Stimulated activated effector memory CD8-positive, alpha-beta T cell treated with anti-CD3 and anti-CD28 coated beads, Interleukin-12 subunit alpha, Interleukin-12 subunit beta, amount 100 ng/mL, for 72 hours (primary cell): ENCODE measurements around the gene CLOCK.
A peak's percentile ranks its signal among the peaks of the same experiment; 100 is the strongest.

Experiments used
- ATAC-seq: fragments of 150-1000 bp; cut with Tn5 transposase; 2 replicates; pipeline ENCODE4 v1.10.0; 2021
- DNase-seq, 2 donors: peaks; one replicate each; pipeline ENCODE4 v3.0.0; 2021 to 2022; ENCODE audit warnings: low spot score in 2 of 2
- H3K27ac Mint-ChIP-seq: one replicate; pipeline ENCODE4 v1.8.0; 2022; ENCODE audit warnings: mild to moderate bottlenecking, mixed read lengths
- H3K36me3 Mint-ChIP-seq: one replicate; pipeline ENCODE4 v1.8.0; 2022; ENCODE audit warnings: mild to moderate bottlenecking, mixed read lengths
- H3K4me1 Mint-ChIP-seq: one replicate; pipeline ENCODE4 v1.8.0; 2022; ENCODE audit warnings: mixed read lengths
- H3K4me3 Mint-ChIP-seq: one replicate; pipeline ENCODE4 v1.8.0; 2022; ENCODE audit warnings: mild to moderate bottlenecking, mixed read lengths
- H3K9me3 Mint-ChIP-seq: one replicate; pipeline ENCODE4 v1.8.0; 2022; ENCODE audit warnings: mixed read lengths

Gene CLOCK

GRCh38 chr4:55437356-55437796 is 109.3 kb downstream of the CLOCK start:
- ATAC-seq (no peak), DNase-seq (no peak)
- Mint-ChIP-seq H3K4me3 (no peak overlapping the region), H3K9me3 (no peaks in the 10 kb centered on the region), H3K4me1 (peaks cover 21% of the 10 kb centered on the region), H3K27ac (peak overlapping the region; percentile 1), H3K36me3 (peaks cover 70% of the 10 kb centered on the region)

- Mint-ChIP-seq H3K27ac (peak overlapping the region; percentile 13), H3K9me3 (no peaks in the 10 kb centered on the region), H3K4me1 (peaks cover 14% of the 10 kb centered on the region), H3K36me3 (peaks cover 68% of the 10 kb centered on the region), H3K4me3 (no peak overlapping the region)
- DNase-seq, result peak in 1 of 2 donors; percentile 52
- ATAC-seq, result peak; percentile 98
These were observed 111.4 kb downstream of the CLOCK start for GRCh38 chr4:55435141-55435841.

DNA sequence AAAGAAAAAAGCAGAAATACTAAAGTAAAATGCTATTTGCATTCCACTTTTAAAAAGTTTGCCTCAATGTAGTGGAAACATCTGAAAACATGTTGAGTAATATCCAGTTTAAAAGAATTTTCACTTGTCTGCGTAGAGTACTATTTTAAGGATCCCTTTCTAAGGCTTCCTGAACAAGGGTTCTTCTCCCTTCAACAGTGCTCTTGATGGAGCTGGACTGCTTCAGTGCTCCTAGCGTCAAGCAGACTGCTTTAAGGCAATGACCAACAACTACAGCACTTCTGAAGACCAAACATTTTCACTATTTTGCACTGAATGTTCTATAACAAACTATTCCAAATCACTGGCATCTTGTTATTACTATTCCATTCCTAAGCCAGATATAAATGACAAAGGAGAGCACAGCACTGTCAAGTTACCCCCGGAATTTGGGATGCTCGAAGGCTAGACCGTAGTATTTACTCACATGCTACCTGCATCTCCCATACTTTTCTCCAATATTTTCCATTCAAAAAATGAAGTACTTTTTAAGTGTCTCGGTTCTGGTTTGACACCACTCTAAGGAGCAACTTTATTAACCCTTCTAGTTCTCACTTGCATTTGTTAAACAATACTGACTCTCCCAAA is 114.9 kb downstream of the CLOCK start:
- Mint-ChIP-seq H3K27ac (no peak overlapping the region), H3K4me1 (peaks cover 14% of the 10 kb centered on the region), H3K4me3 (no peak overlapping the region), H3K36me3 (peaks cover 89% of the 10 kb centered on the region), H3K9me3 (no peaks in the 10 kb centered on the region)
- no peak for DNase-seq
- no peak for ATAC-seq

- no peak for ATAC-seq
- Mint-ChIP-seq H3K4me3 (no peak overlapping the region), H3K27ac (no peak overlapping the region), H3K4me1 (peaks cover 10% of the 10 kb centered on the region), H3K9me3 (no peaks in the 10 kb centered on the region), H3K36me3 (peaks cover 99% of the 10 kb centered on the region)
- no peak for DNase-seq
These were observed 121.9 kb downstream of the CLOCK start for GRCh38 chr4:55424791-55425190.

GRCh38 chr4:55416176-55416575 is 130.5 kb downstream of the CLOCK start:
- no peaks in the 10 kb centered on the region for H3K9me3 Mint-ChIP-seq
- H3K4me1 Mint-ChIP-seq, result no peaks in the 10 kb centered on the region
- DNase-seq, result no peak
- peaks cover 100% of the 10 kb centered on the region for H3K36me3 Mint-ChIP-seq
- no peak overlapping the region for H3K4me3 Mint-ChIP-seq
- ATAC-seq, result no peak
- H3K27ac Mint-ChIP-seq, result no peak overlapping the region

DNA sequence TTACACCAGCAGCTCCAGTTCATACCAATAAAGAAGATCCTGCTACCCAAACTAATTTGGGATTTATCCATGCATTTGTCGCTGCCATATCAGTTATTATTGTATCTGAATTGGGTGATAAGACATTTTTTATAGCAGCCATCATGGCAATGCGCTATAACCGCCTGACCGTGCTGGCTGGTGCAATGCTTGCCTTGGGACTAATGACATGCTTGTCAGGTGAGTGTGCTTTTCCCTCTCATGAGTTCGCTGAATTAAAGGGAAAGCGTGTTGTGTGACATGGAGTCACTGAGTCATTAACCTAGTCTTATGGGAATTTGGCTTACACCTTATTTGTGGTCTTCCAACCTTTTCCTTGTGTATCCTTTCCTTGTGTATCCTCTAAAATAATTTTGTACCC is 135.1 kb downstream of the CLOCK start:
- no peak for ATAC-seq
- Mint-ChIP-seq H3K4me3 (no peak overlapping the region), H3K9me3 (no peaks in the 10 kb centered on the region), H3K36me3 (peaks cover 86% of the 10 kb centered on the region), H3K4me1 (peaks cover 13% of the 10 kb centered on the region), H3K27ac (no peak overlapping the region)
- DNase-seq, result no peak

DNA sequence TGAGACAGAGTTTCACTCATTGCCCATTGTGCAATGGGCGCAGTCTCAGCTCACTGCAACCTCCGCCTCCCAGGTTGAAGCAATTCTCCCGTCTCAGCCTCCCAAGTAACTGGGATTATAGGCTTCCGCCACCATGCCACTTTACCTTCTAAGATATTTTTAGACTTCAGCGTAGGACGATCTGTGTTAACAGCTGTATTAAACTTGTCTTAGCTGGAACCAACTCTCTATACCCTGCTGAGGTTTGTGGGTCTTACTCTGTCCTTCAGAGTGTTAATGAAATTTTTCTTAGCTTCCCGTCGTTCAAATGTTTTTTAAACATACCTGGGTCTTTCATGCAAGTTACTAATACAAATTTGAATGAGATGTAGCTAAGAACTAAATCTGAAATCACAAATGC is 136.3 kb downstream of the CLOCK start:
- Mint-ChIP-seq H3K36me3 (peaks cover 86% of the 10 kb centered on the region), H3K27ac (peak overlapping the region; percentile 64), H3K4me1 (peaks cover 25% of the 10 kb centered on the region), H3K9me3 (no peaks in the 10 kb centered on the region), H3K4me3 (no peak overlapping the region)
- DNase-seq (no peak), ATAC-seq (no peak)

DNA sequence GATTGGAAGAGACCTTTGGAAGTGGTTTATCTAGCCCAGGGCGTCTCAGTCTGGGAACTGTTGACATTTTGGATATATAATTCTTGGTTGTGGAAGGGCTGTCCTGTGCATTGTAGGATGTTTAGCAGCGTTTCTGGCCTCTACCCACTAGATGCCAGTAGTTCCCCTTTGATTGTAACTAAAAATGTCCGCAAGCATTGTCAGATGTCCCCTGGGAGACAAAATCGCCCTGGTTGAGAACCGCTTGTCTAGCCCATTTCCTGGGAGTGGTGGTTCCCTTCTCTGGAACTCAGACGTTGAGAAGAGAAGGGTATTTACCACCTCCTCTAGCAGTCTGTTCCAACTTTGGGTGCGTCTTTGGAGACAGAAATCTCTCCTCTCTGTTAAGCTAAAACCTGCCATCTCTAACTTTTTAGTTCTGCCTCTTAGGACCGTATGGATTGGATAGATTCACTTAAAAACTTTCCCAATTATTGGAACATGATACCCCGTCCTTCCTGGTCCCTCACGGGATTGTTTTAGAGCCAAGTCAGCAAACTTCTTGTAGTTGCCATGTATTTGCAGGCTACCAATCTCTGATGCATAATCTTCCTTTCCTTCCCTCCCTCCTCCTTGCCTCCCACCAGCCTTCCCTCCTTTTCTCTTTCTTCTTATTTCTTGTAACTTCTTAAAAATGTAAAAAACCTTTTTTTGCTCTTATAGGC is 137.1 kb downstream of the CLOCK start:
- Mint-ChIP-seq H3K4me3 (no peak overlapping the region), H3K4me1 (peaks cover 31% of the 10 kb centered on the region), H3K27ac (peak overlapping the region; percentile 64), H3K9me3 (no peaks in the 10 kb centered on the region), H3K36me3 (peaks cover 86% of the 10 kb centered on the region)
- DNase-seq (no peak), ATAC-seq (no peak)

DNA sequence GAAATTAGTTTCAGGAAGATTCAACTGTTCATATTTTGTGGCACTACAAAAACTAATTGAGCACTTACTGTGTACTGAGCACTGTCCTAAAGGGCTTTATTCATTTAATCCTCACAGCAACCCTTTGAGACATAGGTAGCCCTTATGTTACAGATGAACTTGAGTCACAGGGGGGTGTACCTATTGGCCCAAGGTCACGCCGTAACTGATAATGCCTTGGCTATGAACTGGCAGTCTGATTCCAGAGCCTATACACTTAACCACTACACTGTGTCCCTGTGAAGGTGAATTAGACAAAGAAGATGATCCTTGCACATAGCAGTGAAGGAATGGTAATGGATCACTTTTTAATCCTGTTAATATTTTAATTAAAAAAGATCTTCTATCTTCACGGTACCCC is 138.9 kb downstream of the CLOCK start:
- ATAC-seq (no peak), DNase-seq (no peak)
- Mint-ChIP-seq H3K36me3 (peaks cover 86% of the 10 kb centered on the region), H3K4me3 (no peak overlapping the region), H3K4me1 (peaks cover 37% of the 10 kb centered on the region), H3K9me3 (no peaks in the 10 kb centered on the region), H3K27ac (no peak overlapping the region)

DNA sequence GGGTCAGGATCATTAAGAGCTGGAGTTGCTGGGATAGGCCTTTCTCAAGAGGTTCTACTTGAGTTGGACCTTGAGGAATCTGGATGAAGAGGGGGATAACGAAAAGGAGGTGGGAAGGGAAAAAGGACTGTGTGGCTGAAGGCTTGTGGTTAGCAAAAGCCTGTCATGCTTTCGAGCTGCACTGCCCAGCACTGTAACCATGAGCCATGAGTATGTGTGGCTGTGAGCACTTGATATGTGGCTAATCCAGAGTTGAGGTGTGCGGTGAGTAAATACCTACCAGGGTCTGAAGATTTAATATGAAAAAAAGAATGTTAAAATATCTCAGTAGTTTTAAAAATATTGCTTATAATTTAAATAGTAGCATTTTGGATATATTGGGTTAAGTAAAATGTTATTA is 139.6 kb downstream of the CLOCK start:
- no peaks in the 10 kb centered on the region for H3K9me3 Mint-ChIP-seq
- peaks cover 37% of the 10 kb centered on the region for H3K4me1 Mint-ChIP-seq
- ATAC-seq (peak; percentile 70), DNase-seq (no peak)
- H3K27ac Mint-ChIP-seq, result peak overlapping the region; percentile 2
- H3K4me3 Mint-ChIP-seq, result no peak overlapping the region
- H3K36me3 Mint-ChIP-seq, result peaks cover 86% of the 10 kb centered on the region

GRCh38 chr4:55406545-55406944 is 140.2 kb downstream of the CLOCK start:
- DNase-seq (no peak), ATAC-seq (no peak)
- no peaks in the 10 kb centered on the region for H3K9me3 Mint-ChIP-seq
- H3K4me3 Mint-ChIP-seq, result no peak overlapping the region
- H3K27ac Mint-ChIP-seq, result peak overlapping the region; percentile 2
- H3K4me1 Mint-ChIP-seq, result peaks cover 37% of the 10 kb centered on the region
- H3K36me3 Mint-ChIP-seq, result peaks cover 86% of the 10 kb centered on the region

DNA sequence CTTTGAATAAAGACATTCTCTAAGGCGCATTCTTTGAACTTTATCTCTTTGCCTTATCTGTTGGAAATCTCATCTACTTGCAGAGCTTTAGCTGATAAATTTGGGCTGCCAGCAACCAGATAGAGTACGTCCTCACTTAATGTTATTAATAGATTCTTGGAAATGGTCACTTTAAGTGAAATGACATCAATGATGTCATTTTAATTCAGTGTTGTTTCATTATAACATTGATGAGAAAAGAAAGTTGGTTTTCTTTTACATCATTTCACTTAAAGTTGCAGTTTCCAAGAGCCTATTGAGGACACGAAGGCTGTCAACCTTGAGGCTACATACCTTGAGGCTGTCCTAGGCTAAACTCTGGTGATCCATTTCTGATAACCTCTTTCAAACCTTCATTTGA is 141.6 kb downstream of the CLOCK start:
- peaks cover 90% of the 10 kb centered on the region for H3K36me3 Mint-ChIP-seq
- H3K4me3 Mint-ChIP-seq, result no peak overlapping the region
- H3K27ac Mint-ChIP-seq, result no peak overlapping the region
- ATAC-seq (no peak), DNase-seq (no peak)
- no peaks in the 10 kb centered on the region for H3K9me3 Mint-ChIP-seq
- peaks cover 42% of the 10 kb centered on the region for H3K4me1 Mint-ChIP-seq

- H3K36me3 Mint-ChIP-seq, result peaks cover 82% of the 10 kb centered on the region
- no peaks in the 10 kb centered on the region for H3K9me3 Mint-ChIP-seq
- peak overlapping the region; percentile 89 for H3K4me3 Mint-ChIP-seq
- no peak overlapping the region for H3K27ac Mint-ChIP-seq
- peaks cover 46% of the 10 kb centered on the region for H3K4me1 Mint-ChIP-seq
- ATAC-seq, result no peak
- DNase-seq, result no peak
These were observed 147.1 kb downstream of the CLOCK start for GRCh38 chr4:55399581-55399980.

GRCh38 chr4:55398966-55399365 is 147.7 kb downstream of the CLOCK start:
- Mint-ChIP-seq H3K4me1 (peaks cover 45% of the 10 kb centered on the region), H3K36me3 (peaks cover 76% of the 10 kb centered on the region), H3K4me3 (peak overlapping the region; percentile 89), H3K9me3 (no peaks in the 10 kb centered on the region), H3K27ac (no peak overlapping the region)
- DNase-seq (no peak), ATAC-seq (no peak)

GRCh38 chr4:55398461-55398860 is 148.2 kb downstream of the CLOCK start:
- peak overlapping the region; percentile 89 for H3K4me3 Mint-ChIP-seq
- DNase-seq (no peak), ATAC-seq (no peak)
- H3K9me3 Mint-ChIP-seq, result no peaks in the 10 kb centered on the region
- peaks cover 71% of the 10 kb centered on the region for H3K36me3 Mint-ChIP-seq
- H3K27ac Mint-ChIP-seq, result no peak overlapping the region
- peaks cover 40% of the 10 kb centered on the region for H3K4me1 Mint-ChIP-seq
